Stomach (tissue), 9 donors: ENCODE measurements around the gene ANXA8. TPM values are rescaled to one million over a fixed set of nuclear protein-coding genes. Genes with fewer than 3 reads are reported as not detected.

Source experiments
- DNase-seq, 2 donors: peaks; one replicate each; pipeline versions ENCODE4 v3.0.0 to v3.0.0-alpha.2; 2013 to 2019
- H3K27ac ChIP-seq, 5 donors: fragments of 200-600 bp in 4 of 5; sonication (generic) in 4 of 5; one replicate each; pipeline ENCODE4 v1.5.1; 2013 to 2019; ENCODE audit warnings: mild to moderate bottlenecking in 1 of 5, moderate library complexity in 1 of 5
- H3K27me3 ChIP-seq, 3 donors: fragments of 200-600 bp; sonication (generic); one replicate each; pipeline ENCODE4 v1.5.1; 2017 to 2019; ENCODE audit warnings: mixed run types in 1 of 3
- H3K36me3 ChIP-seq, 4 donors: fragments of 200-600 bp; sonication (generic); 1 replicate in 3 of 4; 2 replicates in 1 of 4; pipeline ENCODE4 v1.5.1; 2016 to 2019
- H3K4me1 ChIP-seq, 4 donors: fragments of 200-600 bp; sonication (generic); one replicate each; pipeline ENCODE4 v1.5.1; 2016 to 2019
- H3K4me3 ChIP-seq, 4 donors: fragments of 200-600 bp; sonication (generic) in 3 of 4; one replicate each; pipeline ENCODE4 v1.5.1; 2016 to 2019; ENCODE audit warnings: mild to moderate bottlenecking in 1 of 4
- H3K9me3 ChIP-seq, 4 donors: fragments of 200-600 bp; sonication (generic); one replicate each; pipeline ENCODE4 v1.5.1; 2016 to 2019
- CTCF ChIP-seq, 7 experiments: fragments of 450-650 bp in 4 of 7; fragments of 200-600 bp in 3 of 7; sonication (generic) in 3 of 7; IDR thresholded peaks; one replicate each; pipeline ENCODE4 v1.5.1; 2016 to 2019; ENCODE audit warnings: antibody characterized with exemption in 7 of 7, control low read depth in 2 of 7, mild to moderate bottlenecking in 1 of 7
- EP300 ChIP-seq: sonication (generic); formaldehyde crosslinking; IDR thresholded peaks from one replicate; pipeline ENCODE4 v1.6.1; 2017; ENCODE audit warnings: antibody characterized with exemption
- POLR2A ChIP-seq, 4 donors: fragments of 450-650 bp; IDR thresholded peaks; one replicate each; pipeline ENCODE4 v1.6.1; 2016; ENCODE audit warnings: antibody characterized with exemption in 4 of 4, control low read depth in 2 of 4, mild to moderate bottlenecking in 1 of 4, moderate library complexity in 1 of 4
- POLR2AphosphoS5 ChIP-seq, 3 donors: sonication (generic); formaldehyde crosslinking; IDR thresholded peaks; one replicate each; pipeline ENCODE4 v1.6.1; 2016; ENCODE audit warnings: antibody characterized with exemption in 3 of 3
- WGBS, 5 donors: extraction: QIAGEN DNeasy Blood & Tissue Kit in 3 of 5; methylation state at CpG; one replicate each; pipeline versions ENCODE4 v1.1.5 to v1.1.7; 2013 to 2018; 5-methylcytosine and 5-hydroxymethylcytosine counted together
- intact Hi-C: fragments of 100-400 bp; cut with DNase I; formaldehyde crosslinking; loops from one replicate; pipeline ENCODE4 v1.15.1; 2023; ENCODE audit warnings: low total_unique reads
- polyA plus RNA-seq, 3 donors: library from polyadenylated mRNA; stranded (reverse); fragments of 200-250 nt; gene quantifications; one replicate each; pipeline ENCODE4 v1.2.3, GENCODE V29; 2013
- total RNA-seq, 5 donors: library from RNA; depleted of rRNA; stranded (reverse); fragments of >200 nt; gene quantifications; one replicate each; pipeline versions ENCODE4 v1.1.0 to v1.2.3, GENCODE V29; 2014 to 2016
- donor health status: healthy with polysubstance abuse.
- donor health status: Bipolar disorder and iron deficiency.
- donor health status: healthy.

The ANXA8 gene
- total and polyA plus RNA-seq, 8 donors: 0.37 to 77.4 (median 2.7) TPM; not detected in 4

GRCh38 chr10:47449102-47449978 is 34.6 kb downstream of the ANXA8 start:
- peaks cover 0 to 27% (median 19%) of the 10 kb centered on the region in 4 donors for H3K9me3 ChIP-seq
- no peaks in the 10 kb centered on the region for H3K4me1 ChIP-seq
- no peak overlapping the region for H3K4me3 ChIP-seq
- DNase-seq: peak in 1 of 2 donors; percentile 37
- no peaks in the 10 kb centered on the region for H3K36me3 ChIP-seq
- H3K27me3 ChIP-seq: peaks cover 0 to 4% (median 0%) of the 10 kb centered on the region in 3 donors
- WGBS, 5 donors: 58 to 68% (median 62%) methylated on average over 6 to 9 of the region's 9 CpGs
- intact Hi-C loops: no loop called here
- TF ChIP-seq CTCF (IDR thresholded peaks at IDR 0.05) (no peak), POLR2AphosphoS5 (IDR thresholded peaks at IDR 0.05) (no peak), POLR2A (IDR thresholded peaks at IDR 0.05) (no peak), EP300 (no peak)
- no peak overlapping the region for H3K27ac ChIP-seq

GRCh38 chr10:47447705-47448104 is 36.2 kb downstream of the ANXA8 start:
- Histone ChIP-seq H3K27me3 (no peaks in the 10 kb centered on the region), H3K4me1 (no peaks in the 10 kb centered on the region), H3K27ac (no peak overlapping the region), H3K9me3 (peaks cover 0 to 29% (median 21%) of the 10 kb centered on the region in 4 donors), H3K4me3 (no peak overlapping the region), H3K36me3 (no peaks in the 10 kb centered on the region)
- TF ChIP-seq POLR2AphosphoS5 (IDR thresholded peaks at IDR 0.05): no peak
- no peak for TF ChIP-seq CTCF (IDR thresholded peaks at IDR 0.05)
- no peak for TF ChIP-seq EP300
- no peak for TF ChIP-seq POLR2A (IDR thresholded peaks at IDR 0.05)
- DNase-seq: no peak
- WGBS, 5 donors: 79 to 90% (median 85%) methylated on average over 3 of the region's 3 CpGs
- intact Hi-C loops: no loop called here

DNA sequence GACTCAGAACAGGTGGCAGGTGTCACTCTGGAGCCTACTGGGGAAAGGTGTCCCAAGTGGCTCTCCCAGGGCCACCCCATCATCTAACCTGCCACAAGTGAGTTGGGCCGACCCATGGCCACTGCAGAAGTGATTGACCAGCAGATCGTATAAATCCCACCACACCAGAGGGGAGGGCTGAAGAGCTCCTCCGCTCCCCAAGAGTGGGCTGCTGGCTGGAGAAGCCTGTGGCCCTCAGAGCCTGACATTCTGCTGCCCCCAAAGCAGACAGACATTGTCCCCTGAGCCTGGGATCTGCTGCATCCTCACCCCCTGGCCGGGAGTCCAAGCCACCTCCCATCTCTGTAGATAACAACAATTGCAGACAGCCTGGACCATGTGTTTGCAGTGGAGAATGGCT is 36.7 kb downstream of the ANXA8 start:
- H3K27ac ChIP-seq: no peak overlapping the region
- intact Hi-C loops: no loop called here
- H3K27me3 ChIP-seq: peaks cover 0 to 2% (median 0%) of the 10 kb centered on the region in 3 donors
- H3K9me3 ChIP-seq: peaks cover 0 to 29% (median 21%) of the 10 kb centered on the region in 4 donors
- no peaks in the 10 kb centered on the region for H3K36me3 ChIP-seq
- H3K4me3 ChIP-seq: no peak overlapping the region
- H3K4me1 ChIP-seq: no peaks in the 10 kb centered on the region
- WGBS, 5 donors: 83 to 88% (median 87%) methylated on average over 2 to 4 of the region's 4 CpGs
- DNase-seq: no peak
- no peak for TF ChIP-seq POLR2AphosphoS5 (IDR thresholded peaks at IDR 0.05)
- TF ChIP-seq CTCF (IDR thresholded peaks at IDR 0.05): no peak
- no peak for TF ChIP-seq EP300
- TF ChIP-seq POLR2A (IDR thresholded peaks at IDR 0.05): no peak

GRCh38 chr10:47445720-47446119 is 38.2 kb downstream of the ANXA8 start:
- H3K4me3 ChIP-seq: no peak overlapping the region
- no peaks in the 10 kb centered on the region for H3K36me3 ChIP-seq
- H3K4me1 ChIP-seq: no peaks in the 10 kb centered on the region
- 75 to 85% (median 81%) methylated on average over 1 of the region's 1 CpG for WGBS, 5 donors
- intact Hi-C loops: no loop called here
- H3K9me3 ChIP-seq: peaks cover 0 to 29% (median 21%) of the 10 kb centered on the region in 4 donors
- H3K27me3 ChIP-seq: peaks cover 0 to 7% (median 0%) of the 10 kb centered on the region in 3 donors
- TF ChIP-seq POLR2AphosphoS5 (IDR thresholded peaks at IDR 0.05) (no peak), CTCF (IDR thresholded peaks at IDR 0.05) (no peak), EP300 (no peak), POLR2A (IDR thresholded peaks at IDR 0.05) (no peak)
- H3K27ac ChIP-seq: no peak overlapping the region
- DNase-seq: no peak
